GM12873 (cell line): ENCODE results near the gene SCO2.
A peak's percentile ranks its signal among the peaks of the same experiment; 100 is the strongest.

ENCODE experiments used
- CTCF ChIP-seq: IDR thresholded peaks from 2 replicates; pipeline ENCODE4 v1.5.1; 2012; ENCODE audit warnings: low read depth, mild to moderate bottlenecking, moderate library complexity, low read length, control low read depth; ENCODE audit not compliant: insufficient read depth; ENCODE audit errors: missing control alignments

Gene SCO2

GRCh38 chr22:50528682-50529415 is 3.5 kb upstream of the SCO2 start:
- TF ChIP-seq CTCF = no peak

- TF ChIP-seq CTCF = no peak
Measured at GRCh38 chr22:50527921-50528681, 2.7 kb upstream of the SCO2 start.

GRCh38 chr22:50526834-50527801 is 1.7 kb upstream of the SCO2 start:
- no peak for TF ChIP-seq CTCF

GRCh38 chr22:50526108-50526833 is 873 bp upstream of the SCO2 start:
- TF ChIP-seq CTCF = peak; percentile 77

- TF ChIP-seq CTCF = no peak
Measured at GRCh38 chr22:50525858-50526107, 385 bp upstream of the SCO2 start.

- TF ChIP-seq CTCF = no peak
Measured at GRCh38 chr22:50524676-50525103, 708 bp downstream of the SCO2 start.
